IMR-90 (cell line): ENCODE data around the gene KBTBD8.

Experiments used
- CHD1 ChIP-seq: IDR thresholded peaks from 2 replicates; pipeline ENCODE4 v1.6.1; 2012; ENCODE audit warnings: low read depth, low read length, improper control_type of control experiment
- CTCF ChIP-seq: conservative IDR thresholded peaks from 2 replicates; pipeline ENCODE4 v1.5.1; 2012; ENCODE audit warnings: mild to moderate bottlenecking, low read depth, low read length, improper control_type of control experiment
- FOS ChIP-seq: fragments of 150-350 bp; IDR thresholded peaks from 2 replicates; pipeline ENCODE4 v1.6.1; 2016; ENCODE audit warnings: low read depth, low read length
- MAFK ChIP-seq: IDR thresholded peaks from 2 replicates; pipeline ENCODE4 v1.6.1; 2012; ENCODE audit warnings: low read depth, low read length, improper control_type of control experiment
- MXI1 ChIP-seq: IDR thresholded peaks from 2 replicates; pipeline ENCODE4 v1.6.1; 2012; ENCODE audit warnings: low read depth, mild to moderate bottlenecking, low read length, moderate library complexity, borderline replicate concordance
- POLR2A ChIP-seq: IDR thresholded peaks from 2 replicates; pipeline ENCODE4 v1.6.1; 2012; ENCODE audit warnings: mild to moderate bottlenecking, low read depth, low read length
- RAD21 ChIP-seq: IDR thresholded peaks from 2 replicates; pipeline ENCODE4 v1.6.1; 2012; ENCODE audit warnings: low read length, improper control_type of control experiment
- RFX5 ChIP-seq: IDR thresholded peaks from 2 replicates; pipeline ENCODE4 v1.8.0; 2012; ENCODE audit warnings: low read depth, mild to moderate bottlenecking, low read length, moderate library complexity
- SMC3 ChIP-seq: fragments of 150-350 bp; IDR thresholded peaks from 2 replicates; pipeline ENCODE4 v1.6.1; 2016; ENCODE audit warnings: low read depth, mild to moderate bottlenecking, antibody characterized with exemption, low read length, moderate library complexity
- USF2 ChIP-seq: fragments of 150-350 bp; IDR thresholded peaks from 2 replicates; pipeline ENCODE4 v1.6.1; 2017; ENCODE audit warnings: mild to moderate bottlenecking, antibody characterized with exemption, low read length, low read depth

- TF ChIP-seq CTCF (peak; percentile 87), POLR2A (peak; percentile 51; the same call in 1 of the 2 replicates), RAD21 (peak; percentile 95), USF2 (peak; percentile 12; the same call in 1 of the 2 replicates), RFX5 (no peak), MXI1 (peak; percentile 53; the same call in 1 of the 2 replicates), FOS (no peak), SMC3 (peak; percentile 89), CHD1 (no peak), MAFK (no peak)
Measured at GRCh38 chr3:66971891-66972551, 26.1 kb upstream of the KBTBD8 start.
